ENCODE data around the gene PRH2. TPM values are rescaled to one million over a fixed set of nuclear protein-coding genes. Genes with fewer than 3 reads are reported as not detected.

PRH2 gene
- total and polyA plus RNA-seq, 12 donors = not detected

GRCh38 chr12:10904686-10905085 lies 24.4 kb upstream of the PRH2 start:
- no peak overlapping the region for H3K27ac ChIP-seq
- H3K36me3 ChIP-seq = peaks cover 0 to 22% (median 0%) of the 10 kb centered on the region in 9 donors
- ATAC-seq (no peak), DNase-seq (no peak)
- no peaks in the 10 kb centered on the region for H3K4me1 ChIP-seq
- WGBS, 2 donors = 95 to 98% methylated on average over 4 of the region's 4 CpGs
- H3K4me3 ChIP-seq = no peak overlapping the region
- peaks cover 0 to 55% (median 30%) of the 10 kb centered on the region in 11 donors for H3K9me3 ChIP-seq
- intact Hi-C loops (cut with DNase I) = no loop called here
- H3K27me3 ChIP-seq = no peaks in the 10 kb centered on the region
- TF ChIP-seq CTCF (IDR thresholded peaks at IDR 0.05) = no peak

DNA sequence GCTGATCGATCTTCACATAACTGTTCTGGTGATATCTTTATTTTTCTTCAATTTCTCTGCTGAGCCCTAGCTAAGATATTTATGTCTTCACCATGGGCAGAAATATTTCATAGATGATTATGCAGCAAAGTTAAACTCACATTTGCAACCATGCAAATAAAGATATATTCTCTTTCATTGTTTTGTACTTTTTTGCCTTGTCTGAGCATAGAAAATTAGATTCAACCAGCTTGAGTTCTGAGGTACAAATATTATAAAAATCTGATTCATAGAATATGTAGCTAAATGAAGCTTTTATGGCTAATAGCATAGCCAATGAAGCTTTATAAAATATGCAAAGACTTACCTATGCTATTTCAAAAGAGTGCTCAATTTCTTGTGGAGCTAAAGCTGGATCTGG lies 19.6 kb upstream of the PRH2 start, which contains the start of gene TAS2R13:
Gene TAS2R13 (minus strand): TSS at position 101 of the 400 bp plus-strand sequence. CDS start 264 bp downstream, outside the sequence.
- H3K4me3 ChIP-seq = no peak within 1 kb of the TSS
- intact Hi-C loops (cut with DNase I) = no loop called here
- H3K4me1 ChIP-seq = no peaks in the 10 kb centered on the region
- no peak for ATAC-seq
- H3K27me3 ChIP-seq = no peaks in the 10 kb centered on the region
- H3K27ac ChIP-seq = no peak within 1 kb of the TSS
- 94 to 95% methylated on average over 1 of the region's 1 CpG for WGBS, 2 donors
- H3K36me3 ChIP-seq = peaks cover 0 to 24% (median 0%) of the 10 kb centered on the region in 9 donors
- no peak for DNase-seq
- no peak for TF ChIP-seq CTCF (IDR thresholded peaks at IDR 0.05)
- peaks cover 0 to 26% (median 8%) of the 10 kb centered on the region in 11 donors for H3K9me3 ChIP-seq

GRCh38 chr12:10910380-10910779 lies 18.7 kb upstream of the PRH2 start:
- 86 to 94% methylated on average over 8 of the region's 8 CpGs for WGBS, 2 donors
- intact Hi-C loops (cut with DNase I) = no loop called here
- Histone ChIP-seq H3K9me3 (peaks cover 0 to 17% (median 0%) of the 10 kb centered on the region in 11 donors), H3K27me3 (no peaks in the 10 kb centered on the region), H3K4me3 (no peak overlapping the region), H3K4me1 (no peaks in the 10 kb centered on the region), H3K36me3 (peaks cover 0 to 15% (median 0%) of the 10 kb centered on the region in 9 donors), H3K27ac (no peak overlapping the region)
- ATAC-seq (peak in 1 of 8 donors; percentile 62), DNase-seq (no peak)
- TF ChIP-seq CTCF (IDR thresholded peaks at IDR 0.05) = no peak

DNA sequence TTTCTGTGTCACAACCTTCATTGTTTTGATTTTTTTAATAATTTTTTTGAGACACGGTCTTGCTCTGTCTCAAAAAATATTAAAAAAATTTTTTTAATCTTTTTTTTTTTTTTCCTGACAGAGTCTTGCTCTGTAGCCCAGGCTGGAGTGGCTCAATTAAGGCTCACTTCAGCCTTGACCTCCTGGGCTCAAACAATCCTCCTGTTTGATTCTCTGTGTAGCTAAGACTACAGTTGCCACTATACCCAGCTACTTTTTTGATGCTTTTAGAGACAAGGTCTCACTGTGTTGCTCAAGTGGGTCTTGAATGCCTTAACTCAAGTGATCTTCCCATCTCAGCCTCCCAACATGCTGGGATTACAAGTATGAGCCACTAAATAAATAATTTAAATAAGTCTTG lies 9.2 kb upstream of the PRH2 start:
- Histone ChIP-seq H3K36me3 (no peaks in the 10 kb centered on the region), H3K27me3 (no peaks in the 10 kb centered on the region), H3K9me3 (no peaks in the 10 kb centered on the region), H3K4me3 (no peak overlapping the region), H3K27ac (no peak overlapping the region), H3K4me1 (no peaks in the 10 kb centered on the region)
- TF ChIP-seq CTCF (IDR thresholded peaks at IDR 0.05) = no peak
- DNase-seq (no peak), ATAC-seq (no peak)
- intact Hi-C loops (cut with DNase I) = no loop called here
- 91 to 97% methylated on average over 1 of the region's 1 CpG for WGBS, 2 donors
